ENCODE data around the gene SEC14L1. TPM values are rescaled to one million over a fixed set of nuclear protein-coding genes. Genes with fewer than 3 reads are reported as not detected.
A peak's percentile ranks its signal among the peaks of the same experiment; 100 is the strongest.

Gene SEC14L1
- total RNA-seq, 1 experiment from 2014 or later = 81.0 TPM

GRCh38 chr17:77161953-77162352 is 21.2 kb downstream of the SEC14L1 start (continued):
- no peak for TF ChIP-seq CBFB (CRISPR knock-in tag; IDR thresholded peaks at IDR 0.05; ENCODE audit: low read depth)
- no peak for TF ChIP-seq ZNF512 (CRISPR knock-in tag; IDR thresholded peaks at IDR 0.05; ENCODE audit: borderline replicate concordance)
- no peak for TF ChIP-seq PREB (CRISPR knock-in tag; IDR thresholded peaks at IDR 0.05; ENCODE audit: borderline replicate concordance)
- TF ChIP-seq ERG (CRISPR knock-in tag; IDR thresholded peaks at IDR 0.05) = no peak
- TF ChIP-seq OVOL2 (CRISPR knock-in tag; IDR thresholded peaks at IDR 0.05; ENCODE audit: borderline replicate concordance) = no peak

GRCh38 chr17:77163001-77163400 is 22.2 kb downstream of the SEC14L1 start:
- DNase-seq (ENCODE audit: low spot score) (no peak), ATAC-seq (no peak)
- ChIA-PET POLR2A (interaction anchor here (1.1 kb wide), 1 partner anchor 22 kb away, joined by 3 read pairs; the partner anchor contains the start of gene SEC14L1), CTCF (interaction anchor here (0.7 to 1.4 kb wide), 3 partner anchors 65 to 107 kb away, joined by 3 to 4 read pairs (median 3); no protein-coding TSS in a partner anchor)
- no peak for TF ChIP-seq ATF2 (CRISPR knock-in tag; IDR thresholded peaks at IDR 0.05; ENCODE audit: borderline replicate concordance, low read depth)
- no peak for TF ChIP-seq ZBTB21 (CRISPR knock-in tag; IDR thresholded peaks at IDR 0.05; ENCODE audit: borderline replicate concordance)
- no peak for TF ChIP-seq CREM (CRISPR knock-in tag; IDR thresholded peaks at IDR 0.05)
- TF ChIP-seq ZNF396 (CRISPR knock-in tag; IDR thresholded peaks at IDR 0.05; ENCODE audit: borderline replicate concordance) = no peak
- no peak for TF ChIP-seq TEAD1 (CRISPR knock-in tag; IDR thresholded peaks at IDR 0.05)
- H3K27me3 Mint-ChIP-seq (ENCODE audit: low read depth) = no peaks in the 10 kb centered on the region
- H3K36me3 Mint-ChIP-seq = peaks cover 19% of the 10 kb centered on the region
- peak overlapping the region; percentile 85 for H3K27ac Mint-ChIP-seq
- no peak overlapping the region for H3K4me3 Mint-ChIP-seq
- peaks cover 58% of the 10 kb centered on the region for H3K4me1 Mint-ChIP-seq
- peaks cover 11% of the 10 kb centered on the region for H3K9me3 Mint-ChIP-seq

- peak overlapping the region; percentile 85 for H3K27ac Mint-ChIP-seq
- peaks cover 58% of the 10 kb centered on the region for H3K4me1 Mint-ChIP-seq
- POLR2A ChIA-PET = interaction anchor here (1.1 kb wide), 2 partner anchors 23 kb away, joined by 3 to 6 read pairs; partner anchors contain the start of gene SEC14L1
- H3K9me3 Mint-ChIP-seq = peaks cover 18% of the 10 kb centered on the region
- H3K4me3 Mint-ChIP-seq = no peak overlapping the region
- CTCF ChIA-PET = interaction anchor here (0.7 to 1.4 kb wide), 3 partner anchors 64 to 108 kb away, joined by 3 to 4 read pairs (median 3); no protein-coding TSS in a partner anchor
- H3K36me3 Mint-ChIP-seq = peaks cover 26% of the 10 kb centered on the region
- DNase-seq (ENCODE audit: low spot score) (no peak), ATAC-seq (peak; percentile 20)
- H3K27me3 Mint-ChIP-seq (ENCODE audit: low read depth) = no peaks in the 10 kb centered on the region
- no peak for TF ChIP-seq JUN (CRISPR knock-in tag; IDR thresholded peaks at IDR 0.05)
- TF ChIP-seq ETV6 (CRISPR knock-in tag; IDR thresholded peaks at IDR 0.05) = no peak
- no peak for TF ChIP-seq MYBL2 (CRISPR knock-in tag; IDR thresholded peaks at IDR 0.05)
- no peak for TF ChIP-seq GABPB1 (CRISPR knock-in tag; IDR thresholded peaks at IDR 0.05)
- TF ChIP-seq MAX (CRISPR knock-in tag; IDR thresholded peaks at IDR 0.05) = no peak
- no peak for TF ChIP-seq SOX15 (CRISPR knock-in tag; IDR thresholded peaks at IDR 0.05)
- no peak for TF ChIP-seq FOXK1 (CRISPR knock-in tag; IDR thresholded peaks at IDR 0.05)
- no peak for TF ChIP-seq PRRX2 (CRISPR knock-in tag; IDR thresholded peaks at IDR 0.05)
- no peak for TF ChIP-seq IRF2 (CRISPR knock-in tag; IDR thresholded peaks at IDR 0.05; ENCODE audit: borderline replicate concordance, low read depth)
- no peak for TF ChIP-seq GTF2I (CRISPR knock-in tag; conservative IDR thresholded peaks at IDR 0.05)
- TF ChIP-seq E2F1 (CRISPR knock-in tag; IDR thresholded peaks at IDR 0.05) = no peak
- TF ChIP-seq KAT7 (CRISPR knock-in tag; IDR thresholded peaks at IDR 0.05; ENCODE audit: borderline replicate concordance) = no peak
- no peak for TF ChIP-seq FOXJ3 (CRISPR knock-in tag; IDR thresholded peaks at IDR 0.05; ENCODE audit: borderline replicate concordance)
- TF ChIP-seq E2F5 (CRISPR knock-in tag; IDR thresholded peaks at IDR 0.05) = no peak
- TF ChIP-seq TEAD1 (CRISPR knock-in tag; IDR thresholded peaks at IDR 0.05) = no peak
- no peak for TF ChIP-seq TCF7 (CRISPR knock-in tag; IDR thresholded peaks at IDR 0.05; ENCODE audit: low read depth)
These were observed 22.9 kb downstream of the SEC14L1 start for GRCh38 chr17:77163511-77164280.

Data from WTC11 (cell line).